Lung microvascular endothelial cell (primary cell): ENCODE data around the gene SLPI. TPM values are rescaled to one million over a fixed set of nuclear protein-coding genes. Genes with fewer than 3 reads are reported as not detected.

Experiments
- DNase-seq, 2 donors: peaks; one replicate each; pipeline versions ENCODE4 v3.0.0 to v3.0.0-alpha.2; 2010; ENCODE audit warnings: low read depth in 2 of 2
- total RNA-seq: library from RNA; depleted of rRNA; stranded (reverse); fragments of >200 nt; gene quantifications from 2 replicates; pipeline ENCODE4 v1.2.1, GENCODE V29; 2014

The SLPI gene
- total RNA-seq, 1 donor from 2014 or later: 0.79 TPM

GRCh38 chr20:45218636-45219035 lies 35.7 kb downstream of the SLPI start:
- DNase-seq: no peak

- DNase-seq: no peak
Observed at GRCh38 chr20:45218124-45218523, 36.2 kb downstream of the SLPI start.

- no peak for DNase-seq
Observed at GRCh38 chr20:45212836-45213235, 41.5 kb downstream of the SLPI start.

- DNase-seq: no peak
Observed at GRCh38 chr20:45211569-45212474, 42.5 kb downstream of the SLPI start.

- DNase-seq: no peak
Observed at GRCh38 chr20:45209924-45210323, 44.4 kb downstream of the SLPI start.

- DNase-seq: no peak
Observed at GRCh38 chr20:45206725-45207124, 47.6 kb downstream of the SLPI start, which contains the start of gene SEMG1. Gene SEMG1, plus strand, starts transcription at chr20:45207033. Its CDS starts 21 bp downstream, at chr20:45207054.

Other genes with a start within 250 kb of the SLPI start
- gene KCNS1, start 153.4 kb downstream of the SLPI start, total RNA-seq: under 0.01 and 0.40 TPM in 2 replicates
- gene WFDC5, start 139.4 kb downstream of the SLPI start, total RNA-seq: not detected in 2 replicates
- not detected in 2 replicates for gene WFDC12, start 130.1 kb downstream of the SLPI start, total RNA-seq
- gene PI3, start 79.7 kb downstream of the SLPI start, total RNA-seq: not detected in 2 replicates
- not detected in 2 replicates for gene SEMG1, start 47.5 kb downstream of the SLPI start, total RNA-seq
- not detected in 2 replicates for gene SEMG2, start 33.2 kb downstream of the SLPI start, total RNA-seq
- not detected in 2 replicates for gene RBPJL, start 52.3 kb upstream of the SLPI start, total RNA-seq
- gene MATN4, start 53.7 kb upstream of the SLPI start, total RNA-seq: not detected in 2 replicates
- 31.8 and 65.1 TPM in 2 replicates for gene SDC4, start 93.9 kb upstream of the SLPI start, total RNA-seq
- 15.9 and 28.4 TPM in 2 replicates for gene SYS1, start 108.6 kb upstream of the SLPI start, total RNA-seq
- not detected in 2 replicates for gene TP53TG5, start 123.8 kb upstream of the SLPI start, total RNA-seq
- gene DBNDD2, start 153.7 kb upstream of the SLPI start, total RNA-seq: 5.0 and 5.2 TPM in 2 replicates
- 17.4 and 22.2 TPM in 2 replicates for gene PIGT, start 161.6 kb upstream of the SLPI start, total RNA-seq
- gene WFDC2, start 215.2 kb upstream of the SLPI start, total RNA-seq: not detected in 2 replicates